ENCODE data around the gene THOC2. TPM values are rescaled to one million over a fixed set of nuclear protein-coding genes. Genes with fewer than 3 reads are reported as not detected.
"Not testable (repeated sequence)": the region's sequence is repeated elsewhere in the genome, so short reads cannot be mapped to it uniquely, and the experiment has no call there.

The THOC2 gene
- total RNA-seq, 2 donors from 2014 or later, result 103 to 123 TPM

DNA sequence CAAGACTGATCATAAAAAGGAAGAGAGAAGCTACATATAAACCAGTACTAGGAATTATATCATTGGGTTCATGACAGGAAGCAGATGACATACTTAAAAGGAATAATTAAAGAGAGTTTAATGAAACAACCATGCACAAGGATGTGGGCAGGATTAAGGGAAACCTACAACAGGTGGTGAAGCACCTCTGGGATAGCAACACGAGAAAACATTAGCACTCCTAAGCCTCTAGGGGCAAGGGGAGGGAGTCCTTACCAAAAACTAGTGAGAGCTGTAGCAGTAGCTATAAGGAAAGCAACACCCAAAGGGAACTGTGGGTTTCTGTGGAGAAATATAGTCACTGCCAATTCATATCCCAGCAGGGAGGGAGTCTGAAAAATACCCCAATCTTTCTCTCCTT is 7.2 kb upstream of the THOC2 start:
- TF ChIP-seq, protein P1, sequence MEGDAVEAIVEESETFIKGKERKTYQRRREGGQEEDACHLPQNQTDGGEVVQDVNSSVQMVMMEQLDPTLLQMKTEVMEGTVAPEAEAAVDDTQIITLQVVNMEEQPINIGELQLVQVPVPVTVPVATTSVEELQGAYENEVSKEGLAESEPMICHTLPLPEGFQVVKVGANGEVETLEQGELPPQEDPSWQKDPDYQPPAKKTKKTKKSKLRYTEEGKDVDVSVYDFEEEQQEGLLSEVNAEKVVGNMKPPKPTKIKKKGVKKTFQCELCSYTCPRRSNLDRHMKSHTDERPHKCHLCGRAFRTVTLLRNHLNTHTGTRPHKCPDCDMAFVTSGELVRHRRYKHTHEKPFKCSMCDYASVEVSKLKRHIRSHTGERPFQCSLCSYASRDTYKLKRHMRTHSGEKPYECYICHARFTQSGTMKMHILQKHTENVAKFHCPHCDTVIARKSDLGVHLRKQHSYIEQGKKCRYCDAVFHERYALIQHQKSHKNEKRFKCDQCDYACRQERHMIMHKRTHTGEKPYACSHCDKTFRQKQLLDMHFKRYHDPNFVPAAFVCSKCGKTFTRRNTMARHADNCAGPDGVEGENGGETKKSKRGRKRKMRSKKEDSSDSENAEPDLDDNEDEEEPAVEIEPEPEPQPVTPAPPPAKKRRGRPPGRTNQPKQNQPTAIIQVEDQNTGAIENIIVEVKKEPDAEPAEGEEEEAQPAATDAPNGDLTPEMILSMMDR (IDR thresholded peaks at IDR 0.05), result no peak
- ATAC-seq (ENCODE audit: insufficient number of reproducible peaks, low FRiP score, low read depth) (no peak), DNase-seq (ENCODE audit: low spot score) (no peak)
- Histone ChIP-seq H3K36me3 (no peaks in the 10 kb centered on the region), H3K27ac (no peak overlapping the region), H3K27me3 (replicated peaks; ENCODE audit: insufficient read depth) (no peaks in the 10 kb centered on the region), H3K4me3 (no peak overlapping the region), H3K4me1 (ENCODE audit: control insufficient read depth in 1 of 2, low read depth in 2 of 2) (no peaks in the 10 kb centered on the region), H3K9me3 (no peaks in the 10 kb centered on the region)

DNA sequence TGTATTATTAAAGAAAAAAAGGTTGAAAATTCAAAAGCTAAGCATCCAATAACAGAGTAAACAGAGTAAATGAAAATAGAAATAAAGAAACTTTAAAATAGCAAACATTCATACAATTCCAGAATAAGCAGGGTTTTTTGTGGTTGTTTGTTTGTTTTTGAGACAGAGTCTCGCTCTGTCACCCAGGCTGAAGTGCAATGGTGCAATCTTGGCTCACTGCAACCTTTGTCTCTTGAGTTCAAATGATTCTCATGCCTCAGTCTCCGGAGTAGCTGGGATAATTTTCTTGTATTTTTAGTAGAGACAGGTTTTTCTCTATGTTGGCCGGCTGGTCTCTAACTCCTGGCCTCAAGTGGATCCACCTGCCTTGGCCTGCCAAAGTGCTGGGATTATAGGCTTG is 6.6 kb upstream of the THOC2 start:
- no peak overlapping the region for H3K4me3 ChIP-seq
- ATAC-seq (ENCODE audit: insufficient number of reproducible peaks, low FRiP score, low read depth), result no peak
- H3K36me3 ChIP-seq, result no peaks in the 10 kb centered on the region
- H3K27ac ChIP-seq, result no peak overlapping the region
- DNase-seq (ENCODE audit: low spot score), result no peak
- H3K9me3 ChIP-seq, result no peaks in the 10 kb centered on the region
- TF ChIP-seq, protein P1 (IDR thresholded peaks at IDR 0.05), result no peak
- no peaks in the 10 kb centered on the region for H3K4me1 ChIP-seq (ENCODE audit: control insufficient read depth in 1 of 2, low read depth in 2 of 2)
- no peaks in the 10 kb centered on the region for H3K27me3 ChIP-seq (replicated peaks; ENCODE audit: insufficient read depth)

DNA sequence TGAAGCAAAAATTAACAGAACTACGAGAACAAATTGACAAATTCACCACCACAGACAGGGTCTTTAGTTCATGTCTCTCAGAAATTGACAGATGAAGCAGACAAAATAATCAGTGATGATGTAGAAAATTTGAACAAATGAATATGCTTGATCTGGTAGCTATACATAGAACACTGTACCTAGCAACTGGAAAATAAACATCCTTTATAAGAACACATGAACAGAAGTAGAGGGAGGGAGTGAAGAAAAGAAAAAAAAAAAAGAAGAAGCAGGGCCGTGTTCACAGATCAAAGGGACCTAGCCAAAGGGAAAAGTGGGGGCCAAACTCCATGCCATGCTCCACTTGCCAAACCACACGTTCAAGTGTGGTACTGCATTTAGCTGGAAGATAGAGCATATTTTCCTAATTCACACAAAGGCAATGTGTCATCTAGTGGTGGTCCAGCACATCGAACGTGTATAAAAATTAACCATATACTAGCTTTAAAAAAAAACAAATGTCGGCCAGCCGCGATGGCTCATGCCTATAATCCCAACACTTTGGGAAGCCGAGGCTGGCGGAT is 5.6 kb upstream of the THOC2 start:
- TF ChIP-seq, protein P1 (IDR thresholded peaks at IDR 0.05), result no peak
- ATAC-seq (ENCODE audit: insufficient number of reproducible peaks, low FRiP score, low read depth) (no peak), DNase-seq (ENCODE audit: low spot score) (no peak)
- no peak overlapping the region for H3K4me3 ChIP-seq
- no peaks in the 10 kb centered on the region for H3K27me3 ChIP-seq (replicated peaks; ENCODE audit: insufficient read depth)
- H3K36me3 ChIP-seq, result no peaks in the 10 kb centered on the region
- no peaks in the 10 kb centered on the region for H3K9me3 ChIP-seq
- H3K4me1 ChIP-seq (ENCODE audit: control insufficient read depth in 1 of 2, low read depth in 2 of 2), result no peaks in the 10 kb centered on the region
- no peak overlapping the region for H3K27ac ChIP-seq

DNA sequence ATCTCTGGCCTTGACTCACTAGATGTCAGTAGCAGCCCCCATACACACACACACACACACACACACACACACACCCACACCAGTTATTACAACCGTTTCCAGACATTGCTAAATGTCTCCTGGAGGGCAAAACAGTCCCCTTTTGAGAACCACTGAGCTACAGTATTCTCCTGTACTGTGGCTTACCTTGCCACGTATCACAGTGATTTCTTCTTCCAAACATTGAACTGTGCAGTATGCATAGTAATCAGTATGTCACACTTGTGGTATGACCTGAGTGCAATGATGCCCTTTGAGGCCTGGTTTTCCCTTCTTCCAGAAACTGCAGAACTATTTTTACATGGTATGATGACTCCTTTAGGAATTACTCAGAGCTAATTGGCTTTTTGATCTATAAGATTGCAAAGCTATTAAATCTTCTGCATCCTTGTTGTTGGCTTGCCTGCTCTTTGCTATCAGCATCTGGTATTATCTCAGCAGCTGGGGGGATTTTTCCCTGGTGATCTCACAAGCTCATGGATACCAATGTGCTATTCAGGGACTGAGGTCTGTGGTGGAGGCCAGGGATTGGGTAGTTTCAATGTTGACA is 3.6 kb upstream of the THOC2 start:
- Histone ChIP-seq H3K9me3 (no peaks in the 10 kb centered on the region), H3K27ac (no peak overlapping the region), H3K4me3 (no peak overlapping the region), H3K36me3 (no peaks in the 10 kb centered on the region), H3K27me3 (replicated peaks; ENCODE audit: insufficient read depth) (no peaks in the 10 kb centered on the region), H3K4me1 (ENCODE audit: control insufficient read depth in 1 of 2, low read depth in 2 of 2) (peaks cover 0 to under 1% of the 10 kb centered on the region in 2 donors)
- no peak for DNase-seq (ENCODE audit: low spot score)
- TF ChIP-seq, protein P1 (IDR thresholded peaks at IDR 0.05), result no peak
- ATAC-seq (ENCODE audit: insufficient number of reproducible peaks, low FRiP score, low read depth), result no peak

DNA sequence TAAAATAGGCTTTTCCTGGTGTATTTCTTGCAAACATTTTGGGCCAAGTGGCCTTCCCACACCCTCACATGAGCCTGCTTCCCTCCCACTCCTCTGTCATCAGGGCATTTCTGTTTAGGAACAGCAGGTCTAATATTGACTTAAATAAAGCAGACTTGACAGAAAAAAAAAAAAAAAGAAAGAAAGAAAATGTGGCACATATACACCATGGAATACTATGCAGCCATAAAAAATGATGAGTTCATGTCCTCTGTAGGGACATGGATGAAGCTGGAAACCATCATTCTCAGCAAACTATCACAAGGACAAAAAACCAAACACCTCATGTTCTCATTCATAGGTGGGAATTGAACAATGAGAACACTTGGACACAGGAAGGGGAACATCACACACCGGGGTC is 2.3 kb upstream of the THOC2 start:
- H3K9me3 ChIP-seq; H3K27me3 ChIP-seq (replicated peaks; ENCODE audit: insufficient read depth); H3K36me3 ChIP-seq; H3K27ac ChIP-seq; ATAC-seq (ENCODE audit: insufficient number of reproducible peaks, low FRiP score, low read depth); H3K4me3 ChIP-seq; DNase-seq (ENCODE audit: low spot score): not testable (repeated sequence)
- peaks cover 4 to 12% of the 10 kb centered on the region in 2 donors for H3K4me1 ChIP-seq (ENCODE audit: control insufficient read depth in 1 of 2, low read depth in 2 of 2)

DNA sequence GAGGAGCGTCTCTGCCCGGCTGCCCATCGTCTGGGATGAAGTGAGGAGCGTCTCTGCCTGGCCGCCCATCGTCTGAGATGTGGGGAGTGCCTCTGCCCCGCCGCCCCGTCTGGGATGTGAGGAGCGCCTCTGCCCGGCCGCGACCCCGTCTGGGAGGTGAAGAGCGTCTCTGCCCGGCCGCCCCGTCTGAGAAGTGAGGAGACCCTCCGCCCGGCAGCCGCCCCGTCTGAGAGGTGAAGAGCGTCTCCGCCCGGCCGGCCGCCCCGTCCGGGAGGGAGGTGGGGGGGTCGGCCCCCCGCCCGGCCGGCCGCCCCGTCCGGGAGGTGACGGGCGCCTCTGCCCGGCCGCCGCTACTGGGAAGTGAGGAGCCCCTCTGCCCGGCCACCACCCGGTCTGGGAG is 1.2 kb upstream of the THOC2 start:
- H3K4me3 ChIP-seq; ATAC-seq (ENCODE audit: insufficient number of reproducible peaks, low FRiP score, low read depth); H3K27ac ChIP-seq; H3K9me3 ChIP-seq; H3K36me3 ChIP-seq; H3K27me3 ChIP-seq (replicated peaks; ENCODE audit: insufficient read depth); DNase-seq (ENCODE audit: low spot score): not testable (repeated sequence)
- H3K4me1 ChIP-seq (ENCODE audit: control insufficient read depth in 1 of 2, low read depth in 2 of 2), result peaks cover 4 to 13% of the 10 kb centered on the region in 2 donors

Data from thoracic aorta (tissue), 2 donors.